ENCODE results near the gene ZNF638. TPM values are rescaled to one million over a fixed set of nuclear protein-coding genes. Genes with fewer than 3 reads are reported as not detected.
A peak's percentile ranks its signal among the peaks of the same experiment; 100 is the strongest.
"Not testable (repeated sequence)": the region's sequence is repeated elsewhere in the genome, so short reads cannot be mapped to it uniquely, and the experiment has no call there.

The ZNF638 gene
- total RNA-seq, 1 donor from 2014 or later: 211 TPM

- no peaks in the 10 kb centered on the region for H3K36me3 Mint-ChIP-seq (ENCODE audit: unreplicated experiment)
- H3K4me3 Mint-ChIP-seq (ENCODE audit: unreplicated experiment): no peak overlapping the region
- H3K27ac Mint-ChIP-seq (ENCODE audit: unreplicated experiment): peak overlapping the region; percentile 1
Observed at GRCh38 chr2:71402427-71402826, 70.8 kb downstream of the ZNF638 start.

DNA sequence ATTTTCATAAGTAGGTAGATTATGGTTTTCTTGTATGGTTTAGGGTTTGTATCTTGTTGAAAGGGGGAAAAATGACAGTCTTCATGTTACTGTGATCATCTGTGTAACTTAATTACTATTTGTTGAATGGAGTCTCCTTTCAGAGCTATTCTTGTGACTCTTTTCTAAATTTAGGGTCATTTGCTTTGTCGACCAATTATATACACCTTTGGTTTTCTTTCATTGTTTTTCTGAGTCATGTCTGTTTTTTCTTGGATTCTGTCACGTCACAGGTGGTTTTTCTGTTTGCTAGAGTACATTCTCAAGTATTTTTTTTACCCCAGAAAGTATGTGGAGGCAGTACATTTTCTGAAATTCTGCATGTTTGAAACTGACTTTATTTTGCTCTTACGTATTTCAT lies 78.0 kb downstream of the ZNF638 start:
- Mint-ChIP-seq H3K36me3 (ENCODE audit: unreplicated experiment) (peaks cover 5% of the 10 kb centered on the region), H3K4me1 (ENCODE audit: low read depth, unreplicated experiment) (no peaks in the 10 kb centered on the region), H3K4me3 (ENCODE audit: unreplicated experiment) (no peak overlapping the region), H3K27ac (ENCODE audit: unreplicated experiment) (no peak overlapping the region), H3K9me3 (ENCODE audit: unreplicated experiment) (no peaks in the 10 kb centered on the region), H3K27me3 (ENCODE audit: unreplicated experiment) (no peaks in the 10 kb centered on the region)
- no peak for DNase-seq
- TF ChIP-seq, protein P1, sequence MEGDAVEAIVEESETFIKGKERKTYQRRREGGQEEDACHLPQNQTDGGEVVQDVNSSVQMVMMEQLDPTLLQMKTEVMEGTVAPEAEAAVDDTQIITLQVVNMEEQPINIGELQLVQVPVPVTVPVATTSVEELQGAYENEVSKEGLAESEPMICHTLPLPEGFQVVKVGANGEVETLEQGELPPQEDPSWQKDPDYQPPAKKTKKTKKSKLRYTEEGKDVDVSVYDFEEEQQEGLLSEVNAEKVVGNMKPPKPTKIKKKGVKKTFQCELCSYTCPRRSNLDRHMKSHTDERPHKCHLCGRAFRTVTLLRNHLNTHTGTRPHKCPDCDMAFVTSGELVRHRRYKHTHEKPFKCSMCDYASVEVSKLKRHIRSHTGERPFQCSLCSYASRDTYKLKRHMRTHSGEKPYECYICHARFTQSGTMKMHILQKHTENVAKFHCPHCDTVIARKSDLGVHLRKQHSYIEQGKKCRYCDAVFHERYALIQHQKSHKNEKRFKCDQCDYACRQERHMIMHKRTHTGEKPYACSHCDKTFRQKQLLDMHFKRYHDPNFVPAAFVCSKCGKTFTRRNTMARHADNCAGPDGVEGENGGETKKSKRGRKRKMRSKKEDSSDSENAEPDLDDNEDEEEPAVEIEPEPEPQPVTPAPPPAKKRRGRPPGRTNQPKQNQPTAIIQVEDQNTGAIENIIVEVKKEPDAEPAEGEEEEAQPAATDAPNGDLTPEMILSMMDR (IDR thresholded peaks at IDR 0.05; ENCODE audit: partially characterized antibody, unreplicated experiment): no peak

More at GRCh38 chr2:71402427-71402826, 70.8 kb downstream of the ZNF638 start:
- Mint-ChIP-seq H3K9me3 (ENCODE audit: unreplicated experiment) (no peaks in the 10 kb centered on the region), H3K4me1 (ENCODE audit: low read depth, unreplicated experiment) (peaks cover 15% of the 10 kb centered on the region), H3K27me3 (ENCODE audit: unreplicated experiment) (no peaks in the 10 kb centered on the region)
- TF ChIP-seq, protein P1 (IDR thresholded peaks at IDR 0.05; ENCODE audit: partially characterized antibody, unreplicated experiment): no peak
- no peak for DNase-seq

DNA sequence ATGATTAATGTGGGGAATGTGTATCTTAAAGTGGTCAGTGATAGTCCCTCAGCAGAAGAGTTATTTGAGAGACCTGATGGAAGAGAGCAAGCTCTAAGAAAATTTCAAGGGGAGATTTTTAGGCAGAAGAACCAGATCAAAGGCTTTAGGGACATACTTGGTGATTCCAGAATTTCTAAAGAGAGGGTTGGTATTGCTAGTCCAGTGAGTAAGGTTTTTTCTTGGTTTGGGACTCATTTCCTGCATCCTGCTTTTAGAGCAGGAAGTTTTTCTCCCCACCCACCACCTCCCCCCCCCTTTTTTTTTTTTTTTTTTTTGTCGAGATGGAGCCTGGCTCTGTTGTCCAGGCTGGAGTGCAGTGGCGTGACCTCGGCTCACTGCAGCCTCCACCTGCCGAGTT lies 79.1 kb downstream of the ZNF638 start:
- no peaks in the 10 kb centered on the region for H3K4me1 Mint-ChIP-seq (ENCODE audit: low read depth, unreplicated experiment)
- no peak overlapping the region for H3K4me3 Mint-ChIP-seq (ENCODE audit: unreplicated experiment)
- TF ChIP-seq, protein P1 (IDR thresholded peaks at IDR 0.05; ENCODE audit: partially characterized antibody, unreplicated experiment): no peak
- H3K36me3 Mint-ChIP-seq (ENCODE audit: unreplicated experiment): peaks cover 5% of the 10 kb centered on the region
- H3K9me3 Mint-ChIP-seq (ENCODE audit: unreplicated experiment): no peaks in the 10 kb centered on the region
- H3K27ac Mint-ChIP-seq (ENCODE audit: unreplicated experiment): no peak overlapping the region
- DNase-seq: no peak
- H3K27me3 Mint-ChIP-seq (ENCODE audit: unreplicated experiment): no peaks in the 10 kb centered on the region

DNA sequence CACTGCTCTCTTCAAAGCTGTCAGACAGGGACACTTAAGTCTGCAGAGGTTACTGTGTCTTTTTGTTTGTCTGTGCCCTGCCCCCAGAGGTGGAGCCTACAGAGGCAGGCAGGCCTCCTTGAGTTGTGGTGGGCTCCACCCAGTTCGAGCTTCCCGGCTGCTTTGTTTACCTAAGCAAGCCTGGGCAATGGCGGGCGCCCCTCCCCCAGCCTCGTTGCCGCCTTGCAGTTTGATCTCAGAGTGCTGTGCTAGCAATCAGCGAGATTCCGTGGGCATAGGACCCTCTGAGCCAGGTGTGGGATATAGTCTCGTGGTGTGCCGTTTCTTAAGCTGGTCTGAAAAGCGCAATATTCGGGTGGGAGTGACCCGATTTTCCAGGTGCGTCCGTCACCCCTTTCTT lies 85.3 kb downstream of the ZNF638 start:
- not testable (repeated sequence) for H3K4me1 Mint-ChIP-seq (ENCODE audit: low read depth, unreplicated experiment); H3K9me3 Mint-ChIP-seq (ENCODE audit: unreplicated experiment); H3K36me3 Mint-ChIP-seq (ENCODE audit: unreplicated experiment); H3K27me3 Mint-ChIP-seq (ENCODE audit: unreplicated experiment)
- H3K4me3 Mint-ChIP-seq (ENCODE audit: unreplicated experiment): peak overlapping the region; percentile 93
- DNase-seq: peak; percentile 19
- peak overlapping the region; percentile 98 for H3K27ac Mint-ChIP-seq (ENCODE audit: unreplicated experiment)

DNA sequence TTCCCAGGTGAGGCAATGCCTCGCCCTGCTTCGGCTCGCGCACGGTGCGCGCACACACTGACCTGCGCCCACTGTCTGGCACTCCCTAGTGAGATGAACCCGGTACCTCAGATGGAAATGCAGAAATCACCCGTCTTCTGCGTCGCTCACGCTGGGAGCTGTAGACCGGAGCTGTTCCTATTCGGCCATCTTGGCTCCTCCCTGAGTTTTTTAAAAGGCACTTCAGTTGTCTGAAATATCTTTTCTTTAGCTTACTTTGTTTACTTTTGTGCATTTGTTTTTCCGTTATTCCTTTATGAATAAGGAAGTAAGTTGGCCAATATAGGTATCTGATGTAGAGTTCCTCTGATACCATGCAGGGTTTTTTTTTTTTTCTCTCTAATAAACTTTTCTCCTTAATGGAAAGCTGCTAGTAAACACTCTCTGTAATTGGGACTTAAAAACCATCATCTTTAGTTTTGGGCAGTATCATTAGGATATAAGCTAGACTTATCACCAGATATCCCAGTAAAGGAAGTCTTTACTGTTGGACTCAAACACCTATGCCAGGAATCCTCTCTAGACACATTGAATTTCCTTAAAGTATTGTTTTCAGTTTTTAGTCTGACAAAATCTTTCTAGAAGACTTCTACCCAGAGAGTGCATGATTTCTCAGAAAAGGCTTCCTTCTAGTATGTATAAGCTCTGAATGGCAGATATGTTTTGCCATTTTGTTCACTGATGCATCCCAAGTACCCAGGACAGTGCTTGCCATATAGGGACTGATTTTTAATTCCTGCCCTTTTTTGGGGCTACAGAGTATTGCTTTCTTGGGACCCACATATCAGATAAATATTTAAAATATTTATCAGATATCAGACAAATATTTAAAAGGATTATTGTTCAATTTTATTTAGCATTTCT lies 86.0 kb downstream of the ZNF638 start:
- TF ChIP-seq, protein P1 (IDR thresholded peaks at IDR 0.05; ENCODE audit: partially characterized antibody, unreplicated experiment): no peak
- H3K36me3 Mint-ChIP-seq (ENCODE audit: unreplicated experiment): no peaks in the 10 kb centered on the region
- H3K9me3 Mint-ChIP-seq (ENCODE audit: unreplicated experiment): peaks cover 5% of the 10 kb centered on the region
- H3K4me3 Mint-ChIP-seq (ENCODE audit: unreplicated experiment): peak overlapping the region; percentile 93
- no peaks in the 10 kb centered on the region for H3K27me3 Mint-ChIP-seq (ENCODE audit: unreplicated experiment)
- DNase-seq: no peak
- H3K4me1 Mint-ChIP-seq (ENCODE audit: low read depth, unreplicated experiment): peaks cover 6% of the 10 kb centered on the region
- peak overlapping the region; percentile 98 for H3K27ac Mint-ChIP-seq (ENCODE audit: unreplicated experiment)

Data from glutamatergic neuron (in vitro differentiated cells).